CD4-positive, alpha-beta T cell (primary cell): ENCODE results near the gene GAS6. TPM values are rescaled to one million over a fixed set of nuclear protein-coding genes. Genes with fewer than 3 reads are reported as not detected.
A peak's percentile ranks its signal among the peaks of the same experiment; 100 is the strongest.

Source experiments
- ATAC-seq: fragments of 200-7000 bp; cut with Tn5 transposase; one replicate; pipeline ENCODE4 v1.10.0; 2022; ENCODE audit warnings: mild to moderate bottlenecking; ENCODE audit not compliant: poor library complexity
- CTCF ChIA-PET: fragments of 350-600 bp; sonication (Branson Sonifier 250); formaldehyde crosslinking; loops from one replicate; lab custom pipeline; 2021; ENCODE audit warnings: antibody characterized with exemption, inconsistent platforms; lab: Charles Lee
- POLR2A ChIA-PET: fragments of 350-600 bp; sonication (Branson Sonifier 250); formaldehyde crosslinking; loops from one replicate; lab custom pipeline; 2021; ENCODE audit warnings: antibody characterized with exemption, inconsistent platforms; lab: Charles Lee
- DNase-seq, 14 experiments: peaks; one replicate each; pipeline ENCODE4 v3.0.0-alpha.2; 2013 to 2020; ENCODE audit warnings: mixed read lengths in 2 of 14
- H3K27ac ChIP-seq, 2 donors: one replicate each; pipeline versions ENCODE4 v1.5.1 to v1.7.0; 2013; ENCODE audit warnings: low read length in 2 of 2, low read depth in 1 of 2, mild to moderate bottlenecking in 1 of 2
- H3K27me3 ChIP-seq, 2 experiments: 1 replicate in 1 of 2; 2 replicates in 1 of 2; pipeline versions ENCODE4 v1.6.1 to v1.7.0; 2013; ENCODE audit warnings: low read length in 2 of 2, control low read depth in 1 of 2, mild to moderate bottlenecking in 1 of 2, moderate library complexity in 1 of 2; ENCODE audit not compliant: insufficient read depth in 2 of 2, control insufficient read depth in 1 of 2
- H3K36me3 ChIP-seq: one replicate; pipeline ENCODE4 v1.6.1; 2013; ENCODE audit warnings: low read length, control low read depth; ENCODE audit not compliant: insufficient read depth
- H3K4me1 ChIP-seq: one replicate; pipeline ENCODE4 v1.6.1; 2013; ENCODE audit warnings: low read length, control low read depth; ENCODE audit not compliant: insufficient read depth
- H3K4me3 ChIP-seq: one replicate; pipeline ENCODE4 v1.5.1; 2013; ENCODE audit warnings: mild to moderate bottlenecking, low read length, moderate library complexity
- H3K9me3 ChIP-seq, 2 experiments: 1 replicate in 1 of 2; 2 replicates in 1 of 2; pipeline versions ENCODE4 v1.6.1 to v1.7.0; 2013; ENCODE audit warnings: low read length in 2 of 2, mild to moderate bottlenecking in 2 of 2, control low read depth in 1 of 2, moderate library complexity in 1 of 2; ENCODE audit not compliant: control insufficient read depth in 1 of 2, insufficient read depth in 1 of 2
- H3K27ac Mint-ChIP-seq: one replicate; pipeline ENCODE4 v1.8.0; 2020; ENCODE audit warnings: mixed read lengths
- H3K27me3 Mint-ChIP-seq: one replicate; pipeline ENCODE4 v1.8.0; 2021; ENCODE audit warnings: mixed read lengths
- H3K36me3 Mint-ChIP-seq: one replicate; pipeline ENCODE4 v1.8.0; 2021; ENCODE audit warnings: low read depth, mixed read lengths
- H3K4me1 Mint-ChIP-seq: one replicate; pipeline ENCODE4 v1.8.0; 2021; ENCODE audit warnings: low read depth, mixed read lengths
- H3K4me3 Mint-ChIP-seq: one replicate; pipeline ENCODE4 v1.8.0; 2020; ENCODE audit warnings: mild to moderate bottlenecking, mixed read lengths
- H3K9me3 Mint-ChIP-seq: one replicate; pipeline ENCODE4 v1.8.0; 2020; ENCODE audit warnings: mixed read lengths
- CTCF ChIP-seq: fragments of 200-600 bp; IDR thresholded peaks from one replicate; pipeline ENCODE4 v1.8.0; 2022; ENCODE audit warnings: antibody characterized with exemption, mild to moderate bottlenecking
- intact Hi-C, 2 experiments: fragments of 100-400 bp; cut with DNase I in 1 of 2; cut with micrococcal nuclease in 1 of 2; formaldehyde crosslinking; loops; one replicate each; pipeline versions ENCODE4 v1.15.1 to v1.9.0; 2023 to 2025; cut with DNase I, micrococcal nuclease
- total RNA-seq, 174 experiments: library from RNA in 2 of 174; stranded (reverse) in 2 of 174; gene quantifications; one replicate each; pipeline ENCODE4 v1.2.3 and lab custom pipeline; 2021 to 2026

The GAS6 gene
- total RNA-seq, 2 experiments from 2014 or later, result 0.52 to 1.0 TPM

GRCh38 chr13:113849981-113850721 lies 13.7 kb downstream of the GAS6 start:
- no peak for TF ChIP-seq CTCF
- peaks cover 34% of the 10 kb centered on the region for H3K4me1 ChIP-seq
- Mint-ChIP-seq H3K4me3 (no peak overlapping the region), H3K27ac (no peak overlapping the region), H3K36me3 (no peaks in the 10 kb centered on the region), H3K9me3 (no peaks in the 10 kb centered on the region), H3K4me1 (peaks cover 28% of the 10 kb centered on the region), H3K27me3 (peaks cover 14% of the 10 kb centered on the region)
- H3K9me3 ChIP-seq, result peaks cover 0 to 21% of the 10 kb centered on the region in 2 experiments
- ATAC-seq, result no peak
- no peaks in the 10 kb centered on the region for H3K27me3 ChIP-seq
- H3K4me3 ChIP-seq, result no peak overlapping the region
- H3K27ac ChIP-seq, result no peak overlapping the region
- H3K36me3 ChIP-seq, result no peaks in the 10 kb centered on the region
- CTCF ChIA-PET, result no interaction called here
- POLR2A ChIA-PET, result no interaction called here
- no peak for DNase-seq
- intact Hi-C loops, result no loop called here

GRCh38 chr13:113849546-113849945 lies 14.3 kb downstream of the GAS6 start:
- H3K4me3 Mint-ChIP-seq, result no peak overlapping the region
- no peak for TF ChIP-seq CTCF
- no peaks in the 10 kb centered on the region for H3K36me3 Mint-ChIP-seq
- peaks cover 22% of the 10 kb centered on the region for H3K4me1 Mint-ChIP-seq
- no peak overlapping the region for H3K27ac Mint-ChIP-seq
- H3K4me3 ChIP-seq, result no peak overlapping the region
- no peaks in the 10 kb centered on the region for H3K36me3 ChIP-seq
- intact Hi-C loops, result no loop called here
- no peak overlapping the region for H3K27ac ChIP-seq
- H3K9me3 Mint-ChIP-seq, result no peaks in the 10 kb centered on the region
- no peaks in the 10 kb centered on the region for H3K27me3 ChIP-seq
- peaks cover 0 to 21% of the 10 kb centered on the region in 2 experiments for H3K9me3 ChIP-seq
- DNase-seq (no peak), ATAC-seq (no peak)
- peaks cover 34% of the 10 kb centered on the region for H3K4me1 ChIP-seq
- ChIA-PET CTCF (no interaction called here), POLR2A (no interaction called here)
- peaks cover 8% of the 10 kb centered on the region for H3K27me3 Mint-ChIP-seq

GRCh38 chr13:113848431-113849260 lies 15.2 kb downstream of the GAS6 start:
- no peak overlapping the region for H3K4me3 ChIP-seq
- H3K9me3 ChIP-seq, result peaks cover 0 to 21% of the 10 kb centered on the region in 2 experiments
- Mint-ChIP-seq H3K4me1 (peaks cover 13% of the 10 kb centered on the region), H3K4me3 (no peak overlapping the region), H3K9me3 (no peaks in the 10 kb centered on the region), H3K27ac (no peak overlapping the region), H3K27me3 (peaks cover 5% of the 10 kb centered on the region), H3K36me3 (no peaks in the 10 kb centered on the region)
- H3K27me3 ChIP-seq, result no peaks in the 10 kb centered on the region
- peak in 1 of 14 experiments; percentile 2 for DNase-seq
- peaks cover 30% of the 10 kb centered on the region for H3K4me1 ChIP-seq
- no peak for ATAC-seq
- H3K36me3 ChIP-seq, result no peaks in the 10 kb centered on the region
- TF ChIP-seq CTCF, result no peak
- ChIA-PET POLR2A (no interaction called here), CTCF (no interaction called here)
- no peak overlapping the region for H3K27ac ChIP-seq
- intact Hi-C loops, result no loop called here
